NCI-H1417 treated with DMSO at 0.1 percent for 48 hours (cell line): ENCODE measurements around the gene YY2.
"Not testable (repeated sequence)": the region's sequence is repeated elsewhere in the genome, so short reads cannot be mapped to it uniquely, and the experiment has no call there.

Experiments used
- DNase-seq: peaks from one replicate; lab custom pipeline; 2025; lab: John Stamatoyannopoulos, UW

Gene YY2

DNA sequence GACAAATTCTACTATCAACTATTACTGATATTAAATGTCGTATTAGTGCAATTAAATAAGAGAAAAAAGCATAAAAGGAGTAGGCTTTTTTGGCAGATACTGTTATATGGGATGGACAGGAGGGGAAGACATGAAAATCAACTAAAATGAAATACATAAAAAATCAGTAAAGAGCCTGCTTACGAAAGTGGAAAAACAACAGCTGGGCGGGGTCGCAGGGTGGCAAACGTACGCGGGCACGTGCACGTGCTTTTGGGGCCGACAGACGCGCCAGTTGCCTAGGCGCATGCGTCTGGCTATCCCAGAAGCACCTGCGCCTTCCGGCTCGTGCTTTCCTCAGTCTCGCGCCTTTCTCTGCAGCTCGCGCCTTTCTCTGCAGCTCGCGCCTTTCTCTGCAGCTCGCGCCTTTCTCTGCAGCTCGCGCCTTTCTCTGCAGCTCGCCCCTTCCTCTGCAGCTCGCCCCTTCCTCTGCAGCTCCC lies at the start of gene YY2:
Gene YY2 (plus strand): TSS at position 51 of the 479 bp plus-strand sequence. CDS start 498 bp downstream, outside the sequence.
- DNase-seq: no peak

DNA sequence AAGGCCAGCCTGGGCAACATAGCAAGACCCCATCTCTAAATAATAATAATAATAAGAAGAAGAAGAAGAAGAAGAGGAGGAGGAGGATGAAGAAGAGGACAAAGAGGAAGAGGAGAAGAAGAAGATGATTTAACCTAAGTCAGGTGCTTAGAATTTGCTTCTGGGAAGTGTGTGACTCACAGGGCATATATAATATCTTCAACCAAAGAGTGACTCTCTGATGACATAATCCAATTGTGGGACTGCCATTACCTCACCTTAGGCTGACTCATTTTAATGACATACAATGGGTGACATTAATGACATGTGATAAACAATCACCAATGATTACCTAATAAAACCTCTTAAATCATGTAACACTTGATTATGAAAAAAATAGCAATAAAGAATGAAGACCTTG lies 49.1 kb upstream of the YY2 start:
- no peak for DNase-seq

DNA sequence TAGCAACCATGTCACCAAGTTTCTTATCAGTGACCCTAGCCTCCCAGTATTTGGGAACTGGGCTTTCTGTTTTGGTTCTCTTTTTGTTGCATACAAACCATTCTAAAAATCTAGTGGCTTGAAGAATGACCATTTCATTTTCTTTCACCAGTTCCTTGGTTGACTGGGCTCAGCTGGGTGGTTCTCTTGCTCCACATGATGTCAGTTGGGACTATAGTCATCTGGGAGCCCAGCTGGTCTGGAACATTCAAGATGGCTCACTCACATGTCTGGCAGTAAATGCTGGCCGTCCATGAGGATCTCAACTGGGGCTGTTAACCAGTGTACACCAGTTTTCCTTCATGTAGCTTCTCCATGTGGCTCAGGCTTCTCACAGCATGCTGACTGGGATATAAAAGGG lies 44.0 kb upstream of the YY2 start:
- DNase-seq: no peak

DNA sequence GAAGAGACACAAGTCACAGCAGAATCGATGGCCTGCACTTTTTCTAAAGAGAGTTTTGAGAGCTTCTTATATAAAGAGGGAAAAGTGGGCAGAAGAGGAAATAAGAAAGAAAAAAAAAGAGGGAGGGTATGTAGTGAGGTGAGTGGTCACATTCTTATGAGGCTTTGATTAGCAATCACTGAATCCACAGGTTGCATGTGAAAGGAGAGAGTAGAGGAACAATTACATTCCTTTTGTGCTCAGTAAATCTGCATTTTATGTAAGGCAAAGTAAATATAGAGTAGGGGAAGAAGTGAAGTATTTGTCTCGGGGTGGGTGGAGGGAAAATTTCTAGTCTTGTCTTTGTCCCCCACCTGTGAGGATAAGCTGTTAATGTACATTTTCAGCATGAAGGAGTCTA lies 43.2 kb upstream of the YY2 start:
- no peak for DNase-seq

DNA sequence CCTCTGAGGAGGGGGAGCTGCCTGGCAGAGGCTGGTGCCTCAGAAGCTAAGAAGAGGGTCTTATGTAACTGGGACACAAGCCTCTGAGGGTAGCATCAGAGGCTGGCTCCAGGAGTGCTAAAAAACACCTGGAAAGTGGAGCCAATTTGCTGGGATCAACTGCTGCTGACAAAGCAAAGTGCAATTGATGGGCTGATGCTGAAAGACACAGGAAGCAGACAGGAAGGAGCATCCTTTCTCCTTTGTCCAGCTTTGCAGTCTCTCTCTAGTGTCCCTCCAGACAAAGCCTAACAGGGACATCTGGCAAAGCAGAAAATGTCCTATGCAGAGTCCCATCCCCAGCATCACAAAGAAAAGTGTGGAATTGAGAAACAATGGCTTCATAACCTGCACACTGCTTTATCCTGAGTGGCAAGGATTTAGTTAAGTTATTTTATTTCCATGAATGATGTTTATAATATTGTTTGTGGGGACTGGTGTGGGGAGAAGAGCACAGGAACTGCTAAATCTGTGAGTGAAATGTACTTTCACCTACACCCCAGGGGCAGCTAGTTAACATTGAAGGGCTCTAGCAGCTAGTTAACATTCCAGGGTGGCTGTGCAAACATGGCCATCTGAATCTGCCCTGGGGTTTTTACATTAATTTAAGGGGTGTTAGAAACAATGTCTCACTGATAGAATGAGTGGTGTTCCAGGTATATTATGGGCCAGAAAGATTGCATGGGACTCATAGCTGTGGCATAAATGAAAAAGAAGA lies 42.0 kb upstream of the YY2 start:
- no peak for DNase-seq

DNA sequence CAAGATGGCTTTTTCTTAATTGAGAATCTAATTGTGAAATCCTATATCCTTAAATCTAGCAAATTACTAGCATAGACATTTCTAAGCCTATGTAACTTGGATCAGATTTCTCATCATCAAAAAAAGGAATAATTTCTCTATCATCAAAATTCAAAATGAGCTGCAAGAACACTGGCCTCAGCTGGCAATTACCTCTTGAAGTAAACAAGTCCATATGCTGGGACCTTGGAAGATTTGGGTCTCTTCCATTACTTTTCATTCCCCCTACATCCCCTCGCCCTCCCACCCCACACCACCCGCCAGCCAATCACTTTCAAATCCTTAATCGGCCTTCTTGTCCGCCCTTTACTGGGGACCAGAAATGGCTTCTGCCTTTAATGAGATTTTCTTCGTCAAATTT lies 39.7 kb upstream of the YY2 start:
- DNase-seq: no peak

DNA sequence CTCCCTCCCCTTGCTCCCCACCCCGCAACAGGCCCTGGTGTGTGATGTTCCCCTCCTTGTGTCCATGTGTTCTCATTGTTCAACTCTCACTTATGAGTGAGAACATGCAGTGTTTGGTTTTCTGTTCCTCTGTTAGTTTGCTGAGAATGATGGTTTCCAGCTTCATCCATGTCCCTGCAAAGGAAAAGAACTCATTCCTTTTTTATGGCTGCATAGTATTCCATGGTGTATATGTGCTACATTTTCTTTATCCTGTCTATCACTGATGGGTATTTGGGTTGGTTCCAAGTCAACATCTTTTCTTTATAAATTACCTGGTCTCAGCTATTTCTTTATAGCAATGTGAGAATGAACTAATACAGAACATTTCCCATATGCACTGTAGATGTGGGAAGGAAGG lies 35.6 kb upstream of the YY2 start:
- not testable (repeated sequence) for DNase-seq

DNA sequence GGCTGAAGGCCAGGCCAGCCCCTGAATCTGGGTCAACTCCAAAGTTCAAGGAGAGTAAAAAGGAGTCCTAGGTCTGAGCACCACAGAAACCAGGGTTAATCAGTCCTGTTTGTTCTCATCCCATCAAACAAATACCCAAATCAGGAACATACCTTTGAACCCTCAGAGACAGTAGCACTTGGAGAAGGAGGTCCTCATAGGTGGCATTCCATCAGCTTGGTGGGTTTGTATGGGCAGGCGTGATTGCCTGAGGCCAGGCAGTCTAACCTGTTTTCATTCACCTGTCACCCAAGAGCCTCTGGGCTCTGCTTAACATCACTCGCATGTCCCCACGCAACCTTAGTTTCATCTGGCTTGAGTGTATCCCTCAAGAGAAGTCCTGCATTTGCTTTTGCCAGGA lies 33.9 kb upstream of the YY2 start:
- no peak for DNase-seq

DNA sequence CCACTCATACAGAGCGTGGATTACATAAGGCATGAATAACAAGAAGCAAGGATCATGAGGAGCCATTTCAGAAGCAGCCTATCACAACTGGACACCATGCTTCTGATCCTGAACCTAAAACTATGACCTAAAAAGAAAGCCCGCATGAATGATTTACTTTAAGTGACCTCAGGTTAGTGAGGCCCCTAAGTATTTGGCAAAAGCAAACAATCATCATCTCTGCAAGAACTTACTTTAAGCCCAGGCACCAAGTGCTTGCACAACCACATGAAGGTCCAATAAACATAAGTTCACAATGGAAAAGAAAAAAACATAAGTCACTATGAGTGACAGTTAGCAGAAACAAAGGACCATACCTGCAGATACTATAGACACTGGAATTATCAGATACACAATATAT lies 24.3 kb upstream of the YY2 start:
- DNase-seq: no peak

DNA sequence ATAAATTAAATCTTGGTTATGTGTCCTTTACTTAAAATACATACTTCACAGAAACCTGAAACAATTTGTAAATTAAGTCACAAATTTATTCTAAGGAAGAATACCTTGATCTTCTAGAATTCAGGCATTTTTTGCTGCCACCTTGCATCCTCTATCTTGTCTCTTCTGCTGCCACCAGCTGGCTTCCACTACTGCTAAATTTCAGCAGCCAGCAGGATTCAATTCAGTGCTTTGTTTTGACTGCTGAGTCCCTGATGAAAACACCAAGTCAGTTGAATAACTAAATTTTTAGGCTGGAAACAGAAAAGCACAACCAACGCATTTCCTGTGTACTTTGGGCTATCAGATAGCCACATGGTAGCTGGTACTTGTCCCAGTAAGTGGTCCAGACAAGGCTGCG lies 18.7 kb upstream of the YY2 start:
- DNase-seq: no peak

DNA sequence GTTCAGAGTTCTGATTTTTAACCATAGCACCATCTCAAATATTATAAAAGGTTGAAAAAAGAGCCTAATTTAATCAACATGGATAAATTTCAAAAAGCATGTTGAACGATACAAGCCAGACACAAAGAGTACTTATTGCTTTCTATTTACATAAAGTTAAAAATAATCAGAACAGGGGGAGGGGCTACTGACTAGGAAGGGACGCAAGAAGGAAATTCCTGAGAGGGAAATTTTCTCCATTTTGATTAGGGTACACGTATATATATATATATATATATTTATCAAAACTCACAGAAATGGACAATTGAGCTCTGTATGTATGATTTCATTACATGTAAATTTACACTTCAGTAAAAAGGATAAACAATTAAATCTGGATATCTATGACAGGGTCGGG lies 16.9 kb upstream of the YY2 start:
- no peak for DNase-seq

DNA sequence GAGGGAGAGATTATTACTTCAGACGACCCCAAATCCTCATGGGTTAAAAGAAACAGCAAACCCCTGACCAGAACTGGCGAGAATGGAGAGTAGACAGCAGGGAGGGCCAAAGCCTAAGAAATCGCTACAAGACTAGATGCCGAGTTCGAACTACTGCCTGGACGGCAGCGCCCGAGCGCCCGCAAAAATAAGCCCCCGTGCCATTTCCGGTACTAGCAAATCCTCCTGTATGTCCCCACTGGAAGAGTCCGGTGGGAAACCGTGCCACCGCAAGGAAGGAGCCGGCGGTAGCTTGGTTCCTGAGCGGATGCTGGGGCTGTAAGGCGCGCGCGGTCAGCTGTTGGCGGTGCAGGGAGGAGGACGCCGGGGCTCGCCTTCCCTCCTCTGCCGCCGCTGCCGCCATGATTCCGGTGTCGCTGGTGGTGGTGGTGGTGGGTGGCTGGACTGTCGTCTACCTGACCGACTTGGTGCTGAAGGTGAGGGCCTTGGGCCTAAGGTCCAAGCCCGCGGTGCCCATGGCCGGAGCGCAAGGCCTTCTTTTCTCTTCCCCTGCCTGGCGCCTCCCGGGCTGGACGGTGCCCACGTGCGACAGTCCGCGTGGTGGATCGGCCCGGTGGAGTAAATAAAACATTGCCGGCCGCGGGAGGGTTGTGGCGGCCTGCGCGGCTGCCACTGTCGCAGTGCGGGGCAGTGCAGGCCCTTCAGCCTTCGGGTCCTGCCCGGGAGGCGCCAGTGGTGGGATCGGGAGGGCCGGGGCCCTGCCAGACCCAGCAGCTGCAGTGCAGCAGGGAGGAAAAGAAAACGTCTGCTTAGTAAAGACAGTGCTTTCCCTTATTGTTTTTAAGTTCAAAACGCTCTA lies 16.2 kb upstream of the YY2 start, which contains the start of gene MBTPS2:
Gene MBTPS2 (plus strand): TSS at position 284 of the 859 bp plus-strand sequence. CDS start 118 bp downstream, at position 402.
- peak; percentile 45 for DNase-seq

DNA sequence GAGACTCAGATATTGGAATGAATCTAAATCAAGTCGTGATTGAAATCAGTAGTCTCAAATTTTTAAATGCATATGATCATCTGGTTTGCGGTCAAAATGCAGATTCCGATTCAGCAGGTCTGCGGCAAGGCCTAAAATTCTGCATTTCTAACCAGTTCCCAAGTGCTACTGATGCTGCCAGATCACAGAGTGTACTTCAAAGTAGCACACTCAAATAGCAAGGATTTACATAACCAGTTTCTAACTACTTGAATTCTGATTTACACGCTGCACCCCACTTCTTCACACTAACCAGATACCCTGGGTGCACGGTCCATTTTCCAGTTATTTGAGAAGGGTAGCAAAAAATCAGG lies 15.6 kb upstream of the YY2 start:
- DNase-seq: no peak

DNA sequence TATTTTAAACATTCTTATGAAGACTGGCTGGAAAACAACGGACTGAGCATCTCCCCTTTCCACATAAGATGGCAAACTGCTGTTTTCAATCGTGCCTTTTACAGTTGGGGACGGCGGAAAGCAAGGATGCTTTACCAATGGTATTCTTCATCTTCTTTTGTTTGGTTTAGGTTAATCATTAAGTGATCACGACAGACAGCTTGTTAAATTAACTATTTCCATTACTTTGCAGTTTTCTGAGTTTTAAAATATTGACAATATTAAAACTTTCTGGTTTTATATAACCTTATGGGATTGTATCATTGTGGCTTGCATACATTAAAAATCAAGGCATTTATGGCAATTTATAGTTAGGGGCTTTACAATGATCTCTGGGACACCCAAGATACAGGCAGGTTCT lies 12.6 kb upstream of the YY2 start:
- DNase-seq: no peak

DNA sequence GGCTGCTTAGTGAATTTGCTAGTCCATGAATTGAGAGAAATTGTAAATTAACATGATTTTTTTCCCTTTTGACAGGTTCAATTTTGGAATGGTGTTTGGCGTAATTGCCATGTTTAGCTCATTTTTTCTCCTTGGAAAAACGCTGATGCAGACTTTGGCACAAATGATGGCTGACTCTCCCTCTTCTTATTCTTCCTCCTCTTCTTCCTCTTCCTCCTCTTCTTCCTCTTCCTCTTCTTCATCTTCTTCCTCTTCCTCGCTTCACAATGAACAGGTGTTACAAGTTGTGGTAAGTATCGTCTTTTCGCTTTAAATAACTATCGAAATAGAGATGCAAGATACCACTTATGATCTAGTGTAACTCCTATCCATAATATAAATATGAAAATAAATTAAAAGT lies 10.7 kb upstream of the YY2 start:
- no peak for DNase-seq

DNA sequence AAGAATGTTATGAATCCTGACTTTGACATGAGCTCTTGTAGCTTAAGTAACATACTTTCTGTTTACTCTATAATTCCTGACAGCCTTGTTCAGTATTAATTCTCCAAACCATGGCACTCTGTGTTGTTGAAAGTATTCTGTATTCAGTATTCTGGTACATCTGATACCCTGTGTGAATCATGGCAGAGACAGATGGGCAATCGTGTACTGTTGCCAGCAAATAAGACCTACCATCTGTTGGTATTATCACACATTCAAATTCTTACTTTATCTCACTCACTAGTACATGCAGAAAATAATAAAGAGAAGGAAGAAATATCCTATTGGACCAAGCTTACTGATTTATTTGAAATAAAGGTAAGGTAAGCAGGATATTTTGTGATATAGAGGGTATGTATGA lies 8.4 kb upstream of the YY2 start:
- DNase-seq: no peak

DNA sequence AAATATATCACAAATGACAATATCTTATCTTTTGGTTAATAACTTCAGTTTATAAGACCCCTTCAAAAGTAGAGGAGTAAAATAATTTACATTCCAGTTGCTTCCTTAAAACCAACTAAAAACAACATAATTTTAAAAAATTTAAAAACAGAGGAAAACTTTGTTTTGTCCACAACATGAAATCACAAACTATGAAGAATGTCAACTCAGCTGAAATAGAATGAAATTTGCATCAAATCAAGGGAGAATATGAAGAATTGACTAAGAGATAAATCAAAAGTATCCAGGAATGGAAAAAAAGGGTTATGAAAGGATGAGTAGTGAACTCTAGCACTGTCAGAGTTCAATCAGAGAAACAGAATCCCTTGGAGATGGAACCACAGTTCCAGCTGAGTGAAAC lies 2.2 kb upstream of the YY2 start:
- no peak for DNase-seq

DNA sequence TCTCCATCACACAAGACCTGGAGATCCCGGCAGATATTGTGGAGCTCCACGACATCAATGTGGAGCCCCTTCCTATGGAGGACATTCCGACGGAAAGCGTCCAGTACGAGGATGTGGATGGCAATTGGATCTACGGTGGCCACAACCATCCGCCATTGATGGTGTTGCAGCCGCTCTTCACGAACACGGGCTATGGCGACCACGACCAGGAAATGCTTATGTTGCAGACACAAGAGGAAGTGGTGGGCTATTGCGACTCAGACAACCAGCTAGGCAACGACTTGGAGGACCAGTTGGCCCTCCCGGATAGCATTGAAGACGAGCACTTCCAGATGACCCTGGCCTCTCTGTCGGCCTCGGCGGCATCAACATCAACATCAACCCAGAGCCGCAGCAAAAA lies 717 bp downstream of the YY2 start:
- no peak for DNase-seq

DNA sequence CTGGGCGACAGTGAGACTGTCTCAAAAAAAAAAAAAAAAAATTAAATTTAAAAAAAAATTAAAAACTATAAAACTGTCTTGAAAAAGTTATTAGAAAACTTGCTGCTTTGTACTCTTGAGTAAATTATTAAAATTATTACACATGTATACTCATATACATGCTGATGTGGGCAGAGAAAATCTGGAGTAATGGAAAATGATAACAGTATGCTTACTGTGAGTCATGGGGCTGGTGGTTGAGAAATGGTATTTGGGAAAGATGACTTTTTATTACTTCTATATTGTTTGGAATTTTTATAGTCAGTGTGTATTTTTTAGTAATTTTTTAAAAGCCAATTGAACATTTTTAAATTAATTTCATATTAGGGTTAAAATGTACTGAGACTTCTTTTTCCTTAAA lies 7.5 kb downstream of the YY2 start:
- no peak for DNase-seq

DNA sequence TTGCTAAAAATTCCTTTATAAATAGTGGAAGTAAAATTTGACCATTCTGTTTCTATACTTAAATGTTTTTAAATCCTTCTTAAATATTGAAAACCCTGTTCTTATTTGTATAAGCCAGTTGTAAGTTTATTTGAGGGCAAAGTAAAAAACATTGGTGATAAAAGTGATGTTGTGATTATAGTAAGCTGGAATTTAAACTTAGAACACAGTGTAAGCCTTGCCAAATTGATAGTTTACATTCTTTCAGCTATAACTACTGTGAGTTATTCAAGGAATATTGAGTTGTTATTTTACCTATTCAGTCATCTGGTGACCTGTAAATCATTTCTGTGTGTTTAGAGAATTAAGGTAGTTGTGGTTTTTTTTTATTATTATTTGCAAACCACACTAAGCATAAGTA lies 9.6 kb downstream of the YY2 start:
- no peak for DNase-seq

DNA sequence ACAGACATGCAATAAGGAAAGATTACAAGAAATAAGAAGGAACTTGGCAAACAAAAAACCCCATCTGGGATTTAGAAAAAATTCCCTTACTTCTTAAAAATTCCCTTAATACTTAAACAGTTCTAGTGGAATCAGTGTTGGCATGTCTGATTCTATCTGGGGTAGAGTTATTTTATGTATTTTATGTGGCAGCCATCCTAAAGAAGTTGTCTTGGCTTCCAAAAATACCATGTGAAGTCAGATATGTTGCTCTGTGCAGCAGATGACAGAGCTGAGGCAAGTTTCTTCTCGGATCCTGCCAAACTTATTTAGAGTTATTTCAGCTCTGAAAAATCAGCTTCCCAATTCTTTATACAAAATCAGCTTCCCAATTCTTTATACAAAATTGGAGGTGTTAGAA lies 14.7 kb downstream of the YY2 start:
- DNase-seq: no peak

DNA sequence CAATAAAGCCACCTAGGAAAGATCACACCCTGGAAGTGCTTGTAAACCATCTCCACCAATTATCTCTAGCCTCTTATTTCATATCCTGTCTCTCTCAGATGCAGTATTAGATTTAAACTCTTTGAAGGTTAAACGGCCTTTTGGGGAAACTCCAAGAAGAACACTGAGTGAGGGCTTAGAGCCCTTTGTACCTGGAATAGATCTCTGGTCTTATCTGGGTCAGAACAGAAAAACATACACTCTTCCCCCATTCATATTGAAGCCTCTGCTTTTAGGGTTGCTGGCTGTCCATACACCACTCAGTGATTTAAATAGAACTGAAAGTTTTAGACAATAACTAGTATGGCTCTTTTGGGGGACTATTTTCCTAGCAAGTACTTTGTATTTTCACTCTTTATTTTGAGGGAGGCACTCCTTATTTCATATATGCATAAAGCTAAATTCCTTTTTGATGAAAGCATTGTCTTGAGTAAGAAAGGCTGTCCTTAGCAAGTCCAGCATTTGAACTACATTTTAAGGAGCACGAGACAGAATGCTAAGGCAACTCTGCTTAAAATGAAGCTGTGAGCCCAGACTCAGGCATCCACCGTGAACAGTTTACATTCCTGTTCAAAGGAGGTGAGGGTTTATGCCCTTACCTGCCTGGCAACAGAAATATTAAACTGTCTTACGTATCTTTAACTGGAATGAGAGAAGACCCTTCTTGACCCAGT lies 17.4 kb downstream of the YY2 start:
- DNase-seq: no peak

DNA sequence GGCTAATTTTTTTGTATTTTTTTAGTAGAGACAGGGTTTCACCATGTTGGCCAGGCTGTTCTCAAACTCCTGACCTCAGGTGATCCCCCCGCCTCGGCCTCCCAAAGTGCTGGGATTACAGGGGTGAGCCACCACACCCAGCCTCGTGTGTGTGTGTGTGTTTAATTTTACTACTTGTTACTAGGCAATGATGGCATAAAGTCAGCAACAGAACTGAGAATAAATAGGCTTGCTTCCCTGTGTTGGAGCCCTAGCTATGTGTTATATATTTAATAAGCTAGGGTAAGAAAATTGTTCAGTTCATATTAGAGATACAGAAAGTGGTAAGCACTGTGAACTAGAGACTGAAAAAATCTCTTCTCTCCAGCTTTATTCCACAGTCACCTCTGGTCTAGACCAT lies 18.4 kb downstream of the YY2 start:
- not testable (repeated sequence) for DNase-seq
